Measurements from ENCODE around the gene CYBA. TPM values are rescaled to one million over a fixed set of nuclear protein-coding genes. Genes with fewer than 3 reads are reported as not detected.

Gene CYBA
- total RNA-seq, 1 donor from 2014 or later, result 51.7 TPM

GRCh38 chr16:88693420-88694177 is 42.7 kb upstream of the CYBA start:
- peaks cover 3% of the 10 kb centered on the region for H3K36me3 Mint-ChIP-seq (ENCODE audit: low read depth)
- no peak for TF ChIP-seq CTCF (IDR thresholded peaks at IDR 0.05)
- no peaks in the 10 kb centered on the region for H3K4me1 Mint-ChIP-seq (ENCODE audit: low read depth)
- no peak overlapping the region for H3K27ac Mint-ChIP-seq (ENCODE audit: unreplicated experiment)
- H3K4me3 Mint-ChIP-seq (ENCODE audit: unreplicated experiment), result no peak overlapping the region
- peaks cover 13% of the 10 kb centered on the region for H3K27me3 Mint-ChIP-seq (ENCODE audit: low read depth)
- no peaks in the 10 kb centered on the region for H3K9me3 Mint-ChIP-seq (ENCODE audit: low read depth)
- DNase-seq (ENCODE audit: low spot score), result no peak

GRCh38 chr16:88692861-88693260 is 42.0 kb upstream of the CYBA start:
- Mint-ChIP-seq H3K27ac (ENCODE audit: unreplicated experiment) (no peak overlapping the region), H3K4me3 (ENCODE audit: unreplicated experiment) (no peak overlapping the region), H3K9me3 (ENCODE audit: low read depth) (no peaks in the 10 kb centered on the region), H3K36me3 (ENCODE audit: low read depth) (peaks cover 3% of the 10 kb centered on the region), H3K27me3 (ENCODE audit: low read depth) (peaks cover 17% of the 10 kb centered on the region), H3K4me1 (ENCODE audit: low read depth) (no peaks in the 10 kb centered on the region)
- no peak for TF ChIP-seq CTCF (IDR thresholded peaks at IDR 0.05)
- no peak for DNase-seq (ENCODE audit: low spot score)

- TF ChIP-seq CTCF (IDR thresholded peaks at IDR 0.05), result no peak
- H3K4me1 Mint-ChIP-seq (ENCODE audit: low read depth), result no peaks in the 10 kb centered on the region
- DNase-seq (ENCODE audit: low spot score), result no peak
- peaks cover 18% of the 10 kb centered on the region for H3K27me3 Mint-ChIP-seq (ENCODE audit: low read depth)
- no peaks in the 10 kb centered on the region for H3K9me3 Mint-ChIP-seq (ENCODE audit: low read depth)
- no peak overlapping the region for H3K27ac Mint-ChIP-seq (ENCODE audit: unreplicated experiment)
- H3K36me3 Mint-ChIP-seq (ENCODE audit: low read depth), result no peaks in the 10 kb centered on the region
- H3K4me3 Mint-ChIP-seq (ENCODE audit: unreplicated experiment), result no peak overlapping the region
These were observed 41.2 kb upstream of the CYBA start for GRCh38 chr16:88691924-88692560.

- no peak overlapping the region for H3K27ac Mint-ChIP-seq (ENCODE audit: unreplicated experiment)
- H3K27me3 Mint-ChIP-seq (ENCODE audit: low read depth), result peaks cover 18% of the 10 kb centered on the region
- H3K4me1 Mint-ChIP-seq (ENCODE audit: low read depth), result no peaks in the 10 kb centered on the region
- no peaks in the 10 kb centered on the region for H3K36me3 Mint-ChIP-seq (ENCODE audit: low read depth)
- H3K4me3 Mint-ChIP-seq (ENCODE audit: unreplicated experiment), result no peak overlapping the region
- H3K9me3 Mint-ChIP-seq (ENCODE audit: low read depth), result no peaks in the 10 kb centered on the region
- TF ChIP-seq CTCF (IDR thresholded peaks at IDR 0.05), result no peak
- no peak for DNase-seq (ENCODE audit: low spot score)
These were observed 40.4 kb upstream of the CYBA start for GRCh38 chr16:88691129-88691813.

- no peak overlapping the region for H3K4me3 Mint-ChIP-seq (ENCODE audit: unreplicated experiment)
- TF ChIP-seq CTCF (IDR thresholded peaks at IDR 0.05), result no peak
- no peaks in the 10 kb centered on the region for H3K9me3 Mint-ChIP-seq (ENCODE audit: low read depth)
These were observed 39.7 kb upstream of the CYBA start for GRCh38 chr16:88690341-88691128.

More at GRCh38 chr16:88690341-88691128, 39.7 kb upstream of the CYBA start:
- DNase-seq (ENCODE audit: low spot score), result no peak
- H3K4me1 Mint-ChIP-seq (ENCODE audit: low read depth), result no peaks in the 10 kb centered on the region
- no peaks in the 10 kb centered on the region for H3K36me3 Mint-ChIP-seq (ENCODE audit: low read depth)
- peaks cover 18% of the 10 kb centered on the region for H3K27me3 Mint-ChIP-seq (ENCODE audit: low read depth)
- H3K27ac Mint-ChIP-seq (ENCODE audit: unreplicated experiment), result no peak overlapping the region

All from chondrocyte (in vitro differentiated cells).